HL-60 (cell line): ENCODE results near the gene LDLR.

ENCODE experiments used
- CTCF ChIP-seq: IDR thresholded peaks from one replicate; pipeline ENCODE4 v1.5.1; 2011; ENCODE audit warnings: low read length, control low read depth, inconsistent platforms; ENCODE audit not compliant: insufficient read depth
- GABPA ChIP-seq: IDR thresholded peaks from 2 replicates; pipeline ENCODE4 v1.6.1; 2012; ENCODE audit warnings: low read depth
- POLR2AphosphoS5 ChIP-seq: IDR thresholded peaks from 2 replicates; pipeline ENCODE4 v1.6.1; 2012; ENCODE audit warnings: low read depth
- REST ChIP-seq: IDR thresholded peaks from 2 replicates; pipeline ENCODE4 v1.6.1; 2012; ENCODE audit warnings: low read depth; ENCODE audit not compliant: insufficient replicate concordance
- SPI1 ChIP-seq: IDR thresholded peaks from 2 replicates; pipeline ENCODE4 v1.6.1; 2012; ENCODE audit warnings: low read depth, mild to moderate bottlenecking, borderline replicate concordance

GRCh38 chr19:11145536-11145924 lies 56.3 kb downstream of the LDLR start:
- no peak for TF ChIP-seq CTCF
- no peak for TF ChIP-seq REST
- no peak for TF ChIP-seq POLR2AphosphoS5
- TF ChIP-seq GABPA, result no peak
- TF ChIP-seq SPI1, result no peak
